Measurements from ENCODE around the gene SRSF1.

GRCh38 chr17:57963149-57963511, 43.9 kb downstream of the SRSF1 start:
- TF ChIP-seq CTCF (IDR thresholded peaks at IDR 0.05 in 8 of 11, conservative IDR thresholded peaks at IDR 0.05 in 3 of 11) (no peak), POLR2A (IDR thresholded peaks at IDR 0.05) (no peak), POLR2AphosphoS5 (IDR thresholded peaks at IDR 0.05) (no peak)
